Measurements from ENCODE around the gene MFN2.
"Not testable (repeated sequence)": the region's sequence is repeated elsewhere in the genome, so short reads cannot be mapped to it uniquely, and the experiment has no call there.

Gene MFN2

DNA sequence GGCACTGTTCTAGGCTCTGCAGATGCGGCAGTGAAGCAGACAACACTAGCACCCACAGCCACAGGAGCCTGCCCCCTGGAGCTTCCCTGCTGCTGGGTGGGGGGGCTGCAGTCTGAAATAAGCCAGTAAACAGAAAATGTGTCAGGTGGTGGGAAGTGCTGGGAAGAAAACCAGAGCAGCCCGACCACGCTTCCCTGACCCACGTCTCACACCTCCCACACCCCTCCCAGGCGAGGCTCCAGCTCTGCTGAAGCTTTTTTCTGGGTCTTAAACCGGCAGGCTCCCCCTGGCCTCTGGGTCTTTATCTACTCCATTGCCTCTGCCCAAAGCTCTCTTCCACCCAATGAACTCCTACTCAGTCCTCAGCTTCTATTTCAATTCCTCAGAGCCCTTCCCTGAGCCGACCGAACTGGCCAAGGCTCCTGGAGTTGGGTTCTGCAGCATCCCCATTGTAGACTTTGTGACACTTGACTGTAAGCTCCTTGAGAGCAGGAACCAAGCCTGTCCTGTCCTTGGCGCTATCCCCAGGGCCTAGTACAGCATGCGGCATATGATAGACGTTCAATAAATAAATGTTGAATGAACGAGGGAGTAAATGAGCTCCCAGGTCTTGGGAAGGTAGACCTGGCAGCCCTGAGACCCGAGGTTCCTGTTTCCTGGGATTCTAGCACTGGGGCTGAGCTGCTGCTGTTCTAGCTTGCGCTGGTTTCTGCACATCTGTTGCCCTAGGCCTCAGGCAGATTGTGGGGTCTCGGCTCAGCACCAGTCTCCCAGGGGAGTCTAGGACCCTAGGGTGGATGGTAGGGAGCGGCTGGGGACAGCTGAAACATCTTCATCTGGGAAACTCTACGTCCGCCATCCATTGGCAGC is 57.5 kb downstream of the MFN2 start:
- Histone ChIP-seq H3K4me1 (peaks cover 0 to 6% (median 1%) of the 10 kb centered on the region in 4 donors), H3K36me3 (no peaks in the 10 kb centered on the region), H3K27ac (no peak overlapping the region), H3K4me3 (no peak overlapping the region), H3K27me3 (no peaks in the 10 kb centered on the region), H3K9me3 (no peaks in the 10 kb centered on the region)
- DNase-seq: no peak
- TF ChIP-seq, protein P1, sequence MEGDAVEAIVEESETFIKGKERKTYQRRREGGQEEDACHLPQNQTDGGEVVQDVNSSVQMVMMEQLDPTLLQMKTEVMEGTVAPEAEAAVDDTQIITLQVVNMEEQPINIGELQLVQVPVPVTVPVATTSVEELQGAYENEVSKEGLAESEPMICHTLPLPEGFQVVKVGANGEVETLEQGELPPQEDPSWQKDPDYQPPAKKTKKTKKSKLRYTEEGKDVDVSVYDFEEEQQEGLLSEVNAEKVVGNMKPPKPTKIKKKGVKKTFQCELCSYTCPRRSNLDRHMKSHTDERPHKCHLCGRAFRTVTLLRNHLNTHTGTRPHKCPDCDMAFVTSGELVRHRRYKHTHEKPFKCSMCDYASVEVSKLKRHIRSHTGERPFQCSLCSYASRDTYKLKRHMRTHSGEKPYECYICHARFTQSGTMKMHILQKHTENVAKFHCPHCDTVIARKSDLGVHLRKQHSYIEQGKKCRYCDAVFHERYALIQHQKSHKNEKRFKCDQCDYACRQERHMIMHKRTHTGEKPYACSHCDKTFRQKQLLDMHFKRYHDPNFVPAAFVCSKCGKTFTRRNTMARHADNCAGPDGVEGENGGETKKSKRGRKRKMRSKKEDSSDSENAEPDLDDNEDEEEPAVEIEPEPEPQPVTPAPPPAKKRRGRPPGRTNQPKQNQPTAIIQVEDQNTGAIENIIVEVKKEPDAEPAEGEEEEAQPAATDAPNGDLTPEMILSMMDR (IDR thresholded peaks at IDR 0.05): no peak
- intact Hi-C loops (cut with DNase I; ENCODE audit: low total_unique reads): no loop called here

DNA sequence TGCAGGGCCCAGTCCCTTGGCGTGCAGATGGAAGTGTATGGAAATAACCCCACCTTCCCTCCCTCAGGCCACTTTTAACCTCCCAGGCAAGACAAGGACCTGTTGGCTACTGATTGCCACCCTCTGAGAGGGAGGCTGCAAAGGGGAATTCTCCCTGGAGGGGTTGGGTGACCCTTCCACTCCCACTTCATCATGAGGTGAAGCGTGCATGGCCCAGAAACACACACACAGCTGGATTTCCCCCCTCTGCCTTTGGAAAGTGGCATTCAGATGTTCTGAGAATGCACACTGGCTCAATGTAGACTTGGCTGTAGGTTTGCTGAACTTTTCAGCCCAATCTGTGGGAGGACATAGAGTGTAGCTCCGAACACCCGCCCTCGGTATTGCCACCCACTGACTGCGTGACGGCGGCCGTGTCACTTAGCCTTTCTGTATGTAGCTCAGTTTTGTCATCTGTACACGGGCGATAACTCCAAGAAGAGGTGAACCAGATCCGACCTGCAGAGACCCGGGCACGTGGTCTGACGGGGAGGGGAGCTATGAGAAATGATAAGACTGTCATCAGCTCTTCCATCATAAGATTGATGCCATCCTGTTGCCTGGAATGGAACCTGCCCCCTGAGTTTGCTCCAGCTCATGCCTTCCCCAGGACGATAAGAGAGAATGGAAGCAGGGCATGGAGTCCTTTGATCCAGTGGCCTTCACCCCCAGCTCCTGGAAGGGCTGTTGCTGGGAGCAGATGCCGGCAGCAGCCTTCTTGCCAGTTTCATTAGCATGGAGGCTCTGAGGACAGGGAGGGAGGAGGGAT is 58.3 kb downstream of the MFN2 start:
- H3K4me3 ChIP-seq: no peak overlapping the region
- intact Hi-C loops (cut with DNase I; ENCODE audit: low total_unique reads): no loop called here
- TF ChIP-seq, protein P1 (IDR thresholded peaks at IDR 0.05): no peak
- H3K27ac ChIP-seq: no peak overlapping the region
- no peaks in the 10 kb centered on the region for H3K36me3 ChIP-seq
- no peaks in the 10 kb centered on the region for H3K27me3 ChIP-seq
- DNase-seq: no peak
- peaks cover 0 to 6% (median 1%) of the 10 kb centered on the region in 4 donors for H3K4me1 ChIP-seq
- H3K9me3 ChIP-seq: no peaks in the 10 kb centered on the region

DNA sequence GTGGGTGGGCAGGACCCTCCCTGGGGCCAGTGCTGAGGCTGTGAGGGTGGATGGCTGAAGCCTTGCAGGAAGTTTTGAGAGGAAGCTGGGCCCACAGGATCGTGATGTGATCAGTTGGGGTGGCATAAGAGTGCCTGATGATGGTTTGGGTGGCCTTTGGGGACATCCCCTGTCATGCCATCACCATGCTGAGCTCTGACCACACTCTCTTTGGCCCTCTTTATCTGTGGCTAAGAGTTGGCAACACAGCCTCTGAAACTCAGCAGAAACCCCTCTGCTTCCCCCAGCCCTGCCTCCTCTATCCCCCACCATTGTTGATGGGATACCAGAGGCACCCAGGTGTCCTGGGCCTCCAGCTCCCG is 58.9 kb downstream of the MFN2 start:
- intact Hi-C loops (cut with DNase I; ENCODE audit: low total_unique reads): no loop called here
- no peak for DNase-seq
- Histone ChIP-seq H3K27me3 (no peaks in the 10 kb centered on the region), H3K4me3 (no peak overlapping the region), H3K27ac (no peak overlapping the region), H3K9me3 (no peaks in the 10 kb centered on the region), H3K4me1 (peaks cover 0 to 3% (median under 1%) of the 10 kb centered on the region in 4 donors), H3K36me3 (no peaks in the 10 kb centered on the region)
- TF ChIP-seq, protein P1 (IDR thresholded peaks at IDR 0.05): no peak

DNA sequence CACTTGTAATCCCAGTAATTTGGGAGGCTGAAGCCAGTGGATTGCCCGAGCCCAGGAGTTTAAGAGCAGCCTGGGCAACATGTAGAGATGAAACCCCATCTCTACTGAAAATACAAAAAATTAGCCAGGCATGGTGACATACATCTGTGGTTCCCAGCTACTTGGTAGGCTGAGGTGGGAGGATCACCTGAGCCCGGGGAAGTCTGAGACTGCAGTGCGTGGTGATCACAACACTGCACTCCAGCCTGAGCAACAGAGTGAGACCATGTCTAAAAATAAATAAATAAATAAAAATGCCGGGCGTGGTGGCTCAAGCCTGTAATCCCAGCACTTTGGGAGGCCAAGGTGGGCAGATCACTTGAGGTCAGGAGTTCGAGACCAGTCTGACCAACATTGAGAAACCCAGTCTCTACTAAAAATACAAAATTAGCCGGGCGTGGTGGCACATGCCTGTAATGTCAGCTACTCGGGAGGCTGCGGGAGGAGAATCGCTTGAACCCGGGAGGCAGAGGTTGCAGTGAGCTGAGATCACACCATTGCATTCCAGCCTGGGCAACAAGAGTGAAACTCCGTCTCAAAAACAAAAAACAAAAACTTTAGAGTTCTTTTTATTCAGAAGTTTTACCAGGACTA is 59.7 kb downstream of the MFN2 start:
- DNase-seq; H3K27me3 ChIP-seq; H3K4me1 ChIP-seq; H3K9me3 ChIP-seq; H3K36me3 ChIP-seq; intact Hi-C loops (cut with DNase I; ENCODE audit: low total_unique reads); H3K27ac ChIP-seq; H3K4me3 ChIP-seq: not testable (repeated sequence)

DNA sequence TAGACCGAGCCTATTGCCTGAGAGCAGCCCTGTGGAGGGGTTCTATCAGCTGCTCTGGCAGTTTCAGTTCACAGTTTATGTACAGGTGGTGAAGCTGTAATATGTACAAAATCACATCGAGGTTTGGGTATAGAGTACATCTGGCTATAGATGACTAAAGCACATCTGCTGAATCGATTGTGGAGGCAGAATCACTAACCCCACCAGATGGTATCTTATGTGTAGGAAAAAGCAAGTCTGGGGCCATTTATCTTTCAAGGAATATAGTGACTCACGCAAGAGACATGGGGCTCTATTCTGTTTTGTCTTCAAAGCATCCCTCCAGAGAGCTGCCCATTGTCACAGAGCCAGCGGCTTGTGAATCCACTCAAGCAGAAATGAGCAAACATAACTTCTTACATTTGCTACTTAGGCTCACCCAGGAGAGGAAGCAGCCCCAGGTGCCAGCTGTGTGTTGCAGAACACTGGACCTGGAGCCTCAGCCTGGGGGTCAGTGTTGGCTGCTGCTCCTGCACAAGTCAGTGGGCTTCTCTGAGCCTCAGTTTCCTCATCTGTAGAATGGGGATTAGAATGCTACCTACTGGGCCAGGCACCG is 60.3 kb downstream of the MFN2 start:
- Histone ChIP-seq H3K4me1 (no peaks in the 10 kb centered on the region), H3K36me3 (no peaks in the 10 kb centered on the region), H3K27ac (no peak overlapping the region), H3K4me3 (no peak overlapping the region), H3K9me3 (no peaks in the 10 kb centered on the region), H3K27me3 (no peaks in the 10 kb centered on the region)
- DNase-seq: no peak
- TF ChIP-seq, protein P1 (IDR thresholded peaks at IDR 0.05): no peak
- intact Hi-C loops (cut with DNase I; ENCODE audit: low total_unique reads): no loop called here

DNA sequence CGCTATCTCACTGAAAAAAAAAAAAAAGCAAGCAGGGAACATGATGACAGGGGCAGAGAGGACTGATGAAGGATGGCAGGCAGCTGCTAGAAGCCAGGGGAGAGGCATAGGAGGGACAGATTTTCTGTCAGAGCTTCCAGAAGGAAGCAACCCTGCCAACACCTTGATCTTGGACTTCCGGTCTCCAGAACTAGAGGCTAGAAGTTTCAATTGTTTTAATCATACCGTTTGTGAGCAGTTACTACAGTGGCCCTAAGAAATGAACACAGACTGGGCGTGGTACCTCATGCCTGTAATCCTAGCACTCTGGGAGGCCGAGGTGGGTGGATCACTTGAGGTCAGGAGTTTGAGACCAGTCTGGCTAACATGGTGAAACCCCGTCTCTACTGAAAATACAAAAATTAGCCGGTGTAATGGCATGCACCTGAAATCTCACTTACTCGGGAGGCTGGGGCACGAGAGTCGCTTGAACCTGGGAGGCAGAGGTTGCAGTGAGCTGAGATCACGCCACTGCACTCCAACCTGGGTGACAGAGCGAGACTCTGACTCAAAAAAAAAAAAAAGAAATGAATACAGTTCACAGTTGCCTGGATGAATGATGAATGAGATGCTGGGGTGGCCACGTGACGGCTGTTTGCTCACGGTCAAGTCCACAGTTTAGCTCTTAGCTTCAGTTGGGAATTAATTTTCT is 64.1 kb downstream of the MFN2 start:
- H3K27me3 ChIP-seq: peaks cover 0 to 13% of the 10 kb centered on the region in 2 donors
- DNase-seq; H3K27ac ChIP-seq; H3K9me3 ChIP-seq; H3K36me3 ChIP-seq; H3K4me3 ChIP-seq; intact Hi-C loops (cut with DNase I; ENCODE audit: low total_unique reads); H3K4me1 ChIP-seq: not testable (repeated sequence)
